GM21717 (cell line): ENCODE data around the gene CRYBG2.

Experiments
- ATAC-seq: cut with Tn5 transposase; IDR thresholded peaks from one replicate; pipeline ENCODE4 v1.9.1; 2021; ENCODE audit warnings: mild to moderate bottlenecking, moderate library complexity; ENCODE audit not compliant: unreplicated experiment

Gene CRYBG2

GRCh38 chr1:26282401-26282918 is 71.5 kb downstream of the CRYBG2 start:
- no peak for ATAC-seq

GRCh38 chr1:26281971-26282370 is 72.0 kb downstream of the CRYBG2 start:
- no peak for ATAC-seq

GRCh38 chr1:26281091-26281958 is 72.6 kb downstream of the CRYBG2 start:
- ATAC-seq = no peak

DNA sequence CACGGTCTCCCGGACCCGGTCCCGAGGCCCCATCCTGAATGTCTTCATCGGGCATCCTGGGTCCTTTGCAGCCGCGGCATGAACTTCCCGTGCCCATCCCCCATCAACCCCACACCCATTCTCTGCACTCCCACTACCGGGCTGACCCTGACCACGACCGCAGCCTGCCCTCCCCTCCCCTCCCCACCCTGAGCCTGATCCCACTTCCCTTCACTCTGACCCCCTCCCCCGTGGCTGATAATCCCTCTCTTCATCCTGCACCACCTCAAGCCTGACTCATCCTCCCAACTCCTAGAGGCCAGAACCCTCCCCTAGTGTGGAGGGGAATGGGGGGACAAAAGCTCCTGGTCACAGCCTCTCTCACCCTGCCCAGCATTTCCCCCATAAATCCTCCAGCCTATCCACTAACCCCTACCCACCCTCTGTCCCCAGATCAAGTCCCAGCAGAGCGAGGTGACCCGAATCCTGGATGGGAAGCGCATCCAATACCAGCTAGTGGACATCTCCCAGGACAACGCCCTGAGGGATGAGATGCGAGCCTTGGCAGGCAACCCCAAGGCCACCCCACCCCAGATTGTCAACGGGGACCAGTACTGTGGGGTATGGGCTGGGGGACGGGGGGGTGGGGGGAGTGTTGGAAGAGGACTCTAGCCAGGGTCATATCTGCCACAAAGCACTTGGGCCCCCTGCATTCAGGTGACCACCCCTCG is 73.4 kb downstream of the CRYBG2 start:
- no peak for ATAC-seq

DNA sequence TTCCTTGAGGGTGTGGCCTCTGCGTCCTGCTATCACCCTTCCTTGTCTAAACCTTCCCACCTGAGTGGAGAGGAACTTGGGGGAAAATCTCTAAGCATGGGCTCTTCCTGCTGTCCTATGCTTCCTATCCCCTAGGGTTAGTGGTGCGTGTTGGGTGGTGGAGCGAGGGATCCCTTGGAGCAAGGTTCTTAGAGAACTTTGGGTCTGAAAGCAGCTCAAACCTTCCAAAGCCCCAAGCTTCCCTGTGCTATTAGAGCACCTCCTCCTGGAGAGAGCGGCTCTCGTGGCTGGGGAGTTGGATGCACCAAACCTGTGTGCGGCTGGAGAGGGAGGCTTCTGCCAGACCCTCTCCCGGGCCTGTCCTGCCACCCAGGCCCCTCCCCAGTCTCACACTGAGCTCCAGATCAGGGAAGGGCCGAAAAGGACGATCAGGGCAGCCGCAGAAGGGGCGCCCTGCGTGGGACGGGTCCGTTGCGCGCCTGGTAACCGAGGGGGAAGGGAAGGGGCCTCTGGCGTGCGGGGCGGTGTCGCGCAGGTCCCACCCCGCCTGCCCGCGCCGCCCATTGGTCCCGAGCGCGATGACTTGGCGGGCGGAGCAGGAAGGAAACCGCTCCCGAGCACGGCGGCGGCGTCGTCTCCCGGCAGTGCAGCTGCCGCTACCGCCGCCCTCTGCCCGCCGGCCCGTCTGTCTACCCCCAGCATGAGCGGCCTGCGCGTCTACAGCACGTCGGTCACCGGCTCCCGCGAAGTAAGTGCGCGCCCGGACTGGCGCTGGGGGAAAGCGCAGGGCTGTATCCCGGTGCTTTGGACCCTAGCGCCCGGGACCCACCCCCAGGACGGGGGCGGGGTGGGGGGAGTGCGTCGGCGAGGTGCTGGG is 74.2 kb downstream of the CRYBG2 start, which contains the start of gene SH3BGRL3:
Gene SH3BGRL3, plus strand, starts transcription at position 631 of the 877 bp plus-strand sequence. Its CDS starts 70 bp downstream, at position 701.
- peak; percentile 51 for ATAC-seq

- ATAC-seq = no peak
Observed at GRCh38 chr1:26278724-26279455, 75.0 kb downstream of the CRYBG2 start.

- no peak for ATAC-seq
Observed at GRCh38 chr1:26278303-26278702, 75.6 kb downstream of the CRYBG2 start.

GRCh38 chr1:26277719-26278118 is 76.2 kb downstream of the CRYBG2 start:
- no peak for ATAC-seq

- ATAC-seq = no peak
Observed at GRCh38 chr1:26277261-26277661, 76.7 kb downstream of the CRYBG2 start.

GRCh38 chr1:26276432-26276838 is 77.5 kb downstream of the CRYBG2 start:
- no peak for ATAC-seq

DNA sequence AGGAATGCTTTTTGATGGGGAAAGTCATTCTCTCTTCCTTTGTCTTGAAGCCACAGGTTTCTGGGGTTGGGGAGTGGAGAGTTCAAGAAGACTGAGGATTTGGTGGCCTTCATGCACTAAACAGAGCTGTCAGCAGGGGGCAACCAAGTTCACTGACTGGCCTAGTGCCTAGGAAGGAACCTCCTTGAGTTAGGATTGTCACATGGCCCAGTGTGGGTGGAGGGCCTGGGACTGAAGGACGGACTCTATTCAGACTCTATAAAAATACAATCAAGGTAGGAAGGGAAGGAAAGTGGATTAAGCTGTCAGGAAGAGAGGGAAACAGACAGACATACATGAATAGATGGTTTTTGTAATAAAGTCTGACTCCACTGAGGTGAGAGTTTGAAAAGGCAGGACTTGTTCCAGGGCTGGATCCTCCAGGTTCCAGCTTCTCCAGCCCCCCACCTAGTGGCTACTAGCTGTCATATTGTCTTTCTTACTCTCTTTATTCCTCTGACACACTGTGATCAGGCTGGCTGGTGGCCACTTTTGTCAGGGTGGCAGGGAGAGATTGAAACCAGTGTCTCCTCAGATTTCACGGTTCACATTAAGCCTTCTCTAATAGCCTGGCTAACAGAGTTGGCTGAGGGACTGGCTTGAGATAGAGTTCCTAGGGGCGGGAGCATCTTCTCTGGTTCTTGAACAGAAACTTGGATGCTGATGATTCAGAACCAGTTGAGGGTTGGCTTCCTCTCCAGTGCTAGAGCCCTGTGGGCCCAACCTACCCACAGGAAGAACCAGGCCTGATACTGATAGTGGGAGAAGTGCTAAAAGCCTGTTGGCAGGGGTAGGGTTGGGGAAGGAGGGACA is 78.1 kb downstream of the CRYBG2 start:
- ATAC-seq = no peak

DNA sequence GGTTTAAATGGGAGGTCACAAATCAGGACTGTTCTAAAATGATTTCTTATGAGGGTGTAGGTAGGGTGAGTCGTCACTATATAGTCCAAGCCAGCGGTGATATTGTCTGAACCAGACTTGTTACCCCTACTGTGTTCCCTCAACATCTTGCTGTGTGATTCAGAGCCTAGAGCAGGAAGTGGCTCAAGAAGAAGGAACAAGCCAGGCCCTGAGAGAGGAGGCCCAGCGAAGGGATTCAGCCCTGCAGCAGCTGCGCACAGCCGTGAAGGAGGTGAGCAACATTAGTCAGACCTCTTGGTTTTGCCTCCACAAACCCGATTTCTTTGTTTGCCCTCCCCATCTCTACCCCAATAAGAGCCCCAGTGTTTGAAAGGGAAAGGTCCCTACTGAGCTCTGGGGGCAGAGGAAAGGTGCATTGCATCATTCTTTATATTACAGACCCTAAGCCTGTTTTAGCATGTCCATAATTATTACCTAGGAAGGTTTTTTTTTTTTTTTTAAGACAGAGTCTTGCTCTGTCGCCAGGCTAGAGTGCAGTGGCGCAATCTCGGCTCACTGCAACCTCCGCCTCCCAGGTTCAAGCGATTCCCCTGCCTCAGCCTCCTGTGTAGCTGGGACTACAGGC is 79.0 kb downstream of the CRYBG2 start:
- no peak for ATAC-seq
